IMR-90 (cell line): ENCODE measurements around the gene ARMC8. TPM values are rescaled to one million over a fixed set of nuclear protein-coding genes. Genes with fewer than 3 reads are reported as not detected.

Experiments used
- ATAC-seq: fragments of 200-7000 bp; cut with Tn5 transposase; 2 replicates; pipeline ENCODE4 v1.9.1; 2020; ENCODE audit warnings: low read depth, mild to moderate bottlenecking, moderate library complexity
- BruUV-seq: library from RNA; stranded (reverse); fragments of 400-500 nt; replicated peaks from 2 replicates; lab custom pipeline; 2021; lab: Mats Ljungman, UMichigan
- CTCF ChIA-PET: fragments of 300-600 bp; formaldehyde crosslinking; extraction: SDS; loops from one replicate; lab custom pipeline; 2021; ENCODE audit warnings: antibody characterized with exemption; lab: Yijun Ruan, JAX
- POLR2A ChIA-PET: fragments of 300-600 bp; sonication (Branson Sonifier 250); formaldehyde crosslinking; loops from one replicate; lab custom pipeline; 2022; ENCODE audit warnings: antibody characterized with exemption; ENCODE audit not compliant: unreplicated experiment; lab: Charles Lee
- DNase-seq: peaks from one replicate; pipeline ENCODE4 v3.0.0; 2013
- H2AFZ ChIP-seq: replicated peaks from 2 replicates; pipeline ENCODE3; 2013; ENCODE audit warnings: low read length, mild to moderate bottlenecking; ENCODE audit not compliant: poor library complexity
- H2AK5ac ChIP-seq: 2 replicates; pipeline ENCODE4 v1.6.1; 2013; ENCODE audit warnings: low read depth, low read length, inconsistent platforms
- H2AK9ac ChIP-seq: replicated peaks from 2 replicates; pipeline ENCODE3; 2013; ENCODE audit warnings: mild to moderate bottlenecking, low read depth, low read length, moderate library complexity; ENCODE audit not compliant: poor library complexity
- H2BK120ac ChIP-seq: 2 replicates; pipeline ENCODE4 v1.6.1; 2013; ENCODE audit warnings: low read depth, low read length, inconsistent platforms
- H2BK15ac ChIP-seq: 3 replicates; pipeline ENCODE4 v1.6.1; 2013; ENCODE audit warnings: low read depth, low read length, inconsistent platforms
- H2BK20ac ChIP-seq: 2 replicates; pipeline ENCODE4 v1.6.1; 2013; ENCODE audit warnings: low read depth, mild to moderate bottlenecking, inconsistent platforms, low read length, moderate library complexity
- H2BK5ac ChIP-seq: 2 replicates; pipeline ENCODE4 v1.6.1; 2013; ENCODE audit warnings: mild to moderate bottlenecking, low read depth, low read length, inconsistent platforms; ENCODE audit not compliant: poor library complexity, severe bottlenecking
- H3K14ac ChIP-seq: replicated peaks from 2 replicates; pipeline ENCODE4 v1.6.1; 2013; ENCODE audit warnings: low read depth, low read length, inconsistent platforms
- H3K18ac ChIP-seq: 2 replicates; pipeline ENCODE4 v1.6.1; 2013; ENCODE audit warnings: low read depth, low read length, control low read depth
- H3K23ac ChIP-seq: 2 replicates; pipeline ENCODE4 v1.6.1; 2013; ENCODE audit warnings: low read depth, low read length, inconsistent platforms
- H3K27ac ChIP-seq: 2 replicates; pipeline ENCODE4 v1.5.1; 2013; ENCODE audit warnings: mild to moderate bottlenecking, control low read depth, low read length; ENCODE audit not compliant: insufficient read depth
- H3K27me3 ChIP-seq: 2 replicates; pipeline ENCODE4 v1.6.1; 2013; ENCODE audit warnings: low read length; ENCODE audit not compliant: control insufficient read depth, insufficient read depth
- H3K36me3 ChIP-seq: 2 replicates; pipeline ENCODE4 v1.6.1; 2013; ENCODE audit warnings: low read length, mixed read lengths; ENCODE audit not compliant: control insufficient read depth, insufficient read depth
- H3K4ac ChIP-seq: 2 replicates; pipeline ENCODE4 v1.6.1; 2013; ENCODE audit warnings: low read depth, low read length, inconsistent platforms
- H3K4me1 ChIP-seq: 2 replicates; pipeline ENCODE4 v1.6.1; 2013; ENCODE audit warnings: low read length, mixed read lengths; ENCODE audit not compliant: control insufficient read depth, insufficient read depth
- H3K4me2 ChIP-seq: 2 replicates; pipeline ENCODE4 v1.6.1; 2013; ENCODE audit warnings: low read depth, mild to moderate bottlenecking, control low read depth, low read length, moderate library complexity
- H3K4me3 ChIP-seq: 2 replicates; pipeline ENCODE4 v1.5.1; 2013; ENCODE audit warnings: low read depth, mild to moderate bottlenecking, control low read depth, low read length, moderate library complexity; ENCODE audit not compliant: insufficient read depth
- H3K56ac ChIP-seq: 2 replicates; pipeline ENCODE4 v1.6.1; 2013; ENCODE audit warnings: low read length, inconsistent platforms; ENCODE audit not compliant: insufficient read depth; ENCODE audit errors: extremely low read depth
- H3K79me1 ChIP-seq, 2 experiments: 2 replicates each; pipeline ENCODE4 v1.6.1; 2013; ENCODE audit warnings: low read length in 2 of 2, inconsistent platforms in 1 of 2, low read depth in 1 of 2
- H3K9ac ChIP-seq: 2 replicates; pipeline ENCODE4 v1.6.1; 2013; ENCODE audit warnings: low read depth, low read length, control low read depth
- H3K9me1 ChIP-seq: 2 replicates; pipeline ENCODE4 v1.6.1; 2013; ENCODE audit warnings: low read length, inconsistent platforms; ENCODE audit not compliant: insufficient read depth
- H3K9me3 ChIP-seq: 2 replicates; pipeline ENCODE4 v1.6.1; 2013; ENCODE audit warnings: low read length; ENCODE audit not compliant: control insufficient read depth, insufficient read depth
- H4K20me1 ChIP-seq: 2 replicates; pipeline ENCODE4 v1.6.1; 2013; ENCODE audit warnings: low read length, inconsistent platforms; ENCODE audit not compliant: insufficient read depth
- H4K5ac ChIP-seq: 2 replicates; pipeline ENCODE4 v1.6.1; 2013; ENCODE audit warnings: mild to moderate bottlenecking, low read depth, low read length, control low read depth
- H4K8ac ChIP-seq, 2 experiments: 2 replicates each; pipeline ENCODE4 v1.6.1; 2013; ENCODE audit warnings: low read depth in 2 of 2, low read length in 2 of 2, control low read depth in 1 of 2, inconsistent platforms in 1 of 2
- H4K91ac ChIP-seq: 2 replicates; pipeline ENCODE4 v1.6.1; 2013; ENCODE audit warnings: low read depth, low read length, inconsistent platforms; ENCODE audit not compliant: insufficient read depth
- BHLHE40 ChIP-seq: fragments of 150-350 bp; IDR thresholded peaks from 2 replicates; pipeline ENCODE4 v1.6.1; 2016; ENCODE audit warnings: mild to moderate bottlenecking, low read depth, low read length
- MAZ ChIP-seq: IDR thresholded peaks from 2 replicates; pipeline ENCODE4 v1.6.1; 2012; ENCODE audit warnings: low read depth, mild to moderate bottlenecking, low read length, improper control_type of control experiment, moderate library complexity, borderline replicate concordance
- MXI1 ChIP-seq: IDR thresholded peaks from 2 replicates; pipeline ENCODE4 v1.6.1; 2012; ENCODE audit warnings: low read depth, mild to moderate bottlenecking, low read length, moderate library complexity, borderline replicate concordance
- RAD21 ChIP-seq: IDR thresholded peaks from 2 replicates; pipeline ENCODE4 v1.6.1; 2012; ENCODE audit warnings: low read length, improper control_type of control experiment
- WGBS, 2 experiments: methylation state at CpG; one replicate each; pipeline versions ENCODE4 v1.1.5 to v1.1.7; 2013; ENCODE audit warnings: missing lambda C conversion rate in 2 of 2; ENCODE audit not compliant: insufficient read length in 1 of 2; ENCODE audit errors: extremely low coverage in 2 of 2; 5-methylcytosine and 5-hydroxymethylcytosine counted together
- dilution Hi-C: fragments of 300-500 bp; cut with HindIII; formaldehyde crosslinking; loops from one replicate; pipeline ENCODE4 v1.14.3; 2018; ENCODE audit warnings: low sequenced_read_pairs; ENCODE audit not compliant: unreplicated experiment
- in situ Hi-C: fragments of 300-500 bp; cut with MboI; formaldehyde crosslinking; loops from 3 replicates; pipeline ENCODE4 v1.14.3; 2019; ENCODE audit warnings: low sequenced_read_pairs, inconsistent platforms, mixed read lengths
- intact Hi-C: fragments of 100-400 bp; cut with micrococcal nuclease; formaldehyde crosslinking; loops from 2 replicates; pipeline ENCODE4 v1.10.0; 2022
- polyA plus RNA-seq, 3 experiments: library from polyadenylated mRNA; depleted of rRNA; stranded (reverse); fragments of >200 nt; gene quantifications; 2 replicates each; pipeline ENCODE4 v1.2.3, GENCODE V29; 2012; ENCODE audit warnings: low replicate concordance in 1 of 3
- total RNA-seq: library from RNA; depleted of rRNA; stranded (reverse); fragments of >200 nt; gene quantifications from 2 replicates; pipeline ENCODE4 v1.2.3, GENCODE V29; 2012

The ARMC8 gene
- total and polyA plus RNA-seq, 2 of the 4 experiments (the other 2 are of a cell fraction) = 39.1 to 75.1 TPM

- no peak overlapping the region for H2BK120ac ChIP-seq
- H3K27ac ChIP-seq = no peak overlapping the region
- no peak overlapping the region for H4K8ac ChIP-seq
- H3K9ac ChIP-seq = no peak overlapping the region
- no peak overlapping the region for H2BK5ac ChIP-seq
- no peak overlapping the region for H3K14ac ChIP-seq
- H3K36me3 ChIP-seq = peaks cover 2% of the 10 kb centered on the region; the same call in 1 of the 2 replicates
- ATAC-seq = no peak
- H4K20me1 ChIP-seq = no peaks in the 10 kb centered on the region
- H4K5ac ChIP-seq = no peak overlapping the region
- H3K79me1 ChIP-seq = no peaks in the 10 kb centered on the region
- no peak overlapping the region for H3K4me2 ChIP-seq
- no peak for DNase-seq
- peaks cover 2% of the 10 kb centered on the region; the same call in 1 of the 2 replicates for H3K9me1 ChIP-seq
- H3K9me3 ChIP-seq = peaks cover 8% of the 10 kb centered on the region
- no peak overlapping the region for H3K56ac ChIP-seq
- POLR2A ChIA-PET = interaction anchor here (0.6 kb wide), 1 partner anchor 23 kb away, joined by 3 read pairs; no protein-coding TSS in a partner anchor
- no peak overlapping the region for H4K91ac ChIP-seq
- dilution Hi-C loops = no loop called here
- H2BK15ac ChIP-seq = no peak overlapping the region
- TF ChIP-seq RAD21 (no peak), MAZ (no peak), BHLHE40 (no peak), MXI1 (no peak)
- intact Hi-C loops = no loop called here
- H3K4me1 ChIP-seq = no peaks in the 10 kb centered on the region
- H3K23ac ChIP-seq = no peak overlapping the region
- CTCF ChIA-PET = no interaction called here
- no peaks in the 10 kb centered on the region for H3K27me3 ChIP-seq
- in situ Hi-C loops = no loop called here
- H3K4me3 ChIP-seq = no peak overlapping the region
- no peak overlapping the region for H2AK5ac ChIP-seq
- no peak overlapping the region for H3K18ac ChIP-seq
- no TSS peak for BruUV-seq
- H3K4ac ChIP-seq = no peak overlapping the region
- no peak overlapping the region for H2AK9ac ChIP-seq
- no peak overlapping the region for H2AFZ ChIP-seq
- no CpG with 5 or more reads among the region's 6 CpGs for WGBS, 2 experiments
- no peak overlapping the region for H2BK20ac ChIP-seq
These were observed 116.4 kb downstream of the ARMC8 start for GRCh38 chr3:138303474-138303873.
